GM12873 (cell line): ENCODE results near the gene DIAPH2.

Source experiments
- CTCF ChIP-seq: IDR thresholded peaks from 2 replicates; pipeline ENCODE4 v1.5.1; 2012; ENCODE audit warnings: low read depth, mild to moderate bottlenecking, moderate library complexity, low read length, control low read depth; ENCODE audit not compliant: insufficient read depth; ENCODE audit errors: missing control alignments

Gene DIAPH2

GRCh38 chrX:97155816-97156215 is 471.2 kb downstream of the DIAPH2 start:
- TF ChIP-seq CTCF, result no peak

GRCh38 chrX:97158269-97158668 is 473.6 kb downstream of the DIAPH2 start:
- no peak for TF ChIP-seq CTCF

GRCh38 chrX:97159916-97160800 is 475.5 kb downstream of the DIAPH2 start:
- TF ChIP-seq CTCF, result no peak

GRCh38 chrX:97167333-97167732 is 482.7 kb downstream of the DIAPH2 start:
- TF ChIP-seq CTCF, result no peak

DNA sequence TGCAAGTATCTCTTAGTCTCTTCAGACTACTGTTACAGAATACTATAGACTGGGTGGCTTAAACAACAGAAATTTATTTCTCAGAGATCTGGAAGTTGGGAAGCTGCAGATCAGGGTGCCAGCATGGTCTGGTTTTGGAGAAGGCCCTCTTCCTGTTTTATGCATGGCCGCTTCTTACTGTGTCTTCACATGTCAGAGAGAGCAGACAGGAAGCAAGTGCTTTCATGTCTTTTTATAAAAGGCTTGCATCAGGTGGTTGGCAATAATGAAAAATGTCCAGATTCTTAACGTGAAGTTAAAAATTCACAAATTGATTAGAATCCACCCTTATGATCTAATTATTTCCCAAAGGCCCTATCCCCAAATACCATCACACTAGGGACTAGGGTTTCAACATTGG is 484.0 kb downstream of the DIAPH2 start:
- no peak for TF ChIP-seq CTCF

- no peak for TF ChIP-seq CTCF
These were observed 490.5 kb downstream of the DIAPH2 start for GRCh38 chrX:97175147-97175546.

GRCh38 chrX:97189668-97190067 is 505.0 kb downstream of the DIAPH2 start:
- no peak for TF ChIP-seq CTCF
